H9 (cell line): Measurements from ENCODE around the gene FHIT. TPM values are rescaled to one million over a fixed set of nuclear protein-coding genes. Genes with fewer than 3 reads are reported as not detected.

Source experiments
- DNase-seq: peaks from one replicate; pipeline ENCODE4 v3.0.0-alpha.2; 2017
- H2AFZ ChIP-seq: one replicate; pipeline ENCODE4 v1.6.1; 2013; ENCODE audit warnings: mild to moderate bottlenecking, low read length, control low read depth, moderate library complexity
- H2AK5ac ChIP-seq: 2 replicates; pipeline ENCODE4 v1.6.1; 2013; ENCODE audit warnings: low read length, control low read depth, mixed read lengths; ENCODE audit not compliant: insufficient read length
- H2BK120ac ChIP-seq: one replicate; pipeline ENCODE4 v1.6.1; 2013; ENCODE audit warnings: low read depth, mild to moderate bottlenecking, low read length, control low read depth, inconsistent platforms; ENCODE audit not compliant: poor library complexity, severe bottlenecking
- H2BK12ac ChIP-seq: 2 replicates; pipeline ENCODE4 v1.6.1; 2013; ENCODE audit warnings: low read length, control low read depth, mixed read lengths, low read depth; ENCODE audit not compliant: insufficient read length
- H2BK15ac ChIP-seq: 2 replicates; pipeline ENCODE4 v1.6.1; 2013; ENCODE audit warnings: low read depth, low read length, control low read depth
- H2BK20ac ChIP-seq: one replicate; pipeline ENCODE4 v1.6.1; 2013; ENCODE audit warnings: low read depth, mild to moderate bottlenecking, low read length, control low read depth, inconsistent platforms; ENCODE audit not compliant: poor library complexity, severe bottlenecking
- H2BK5ac ChIP-seq: 2 replicates; pipeline ENCODE4 v1.6.1; 2013; ENCODE audit warnings: low read length, control low read depth, mixed read lengths; ENCODE audit not compliant: insufficient read length
- H3K14ac ChIP-seq: 2 replicates; pipeline ENCODE4 v1.6.1; 2013; ENCODE audit warnings: low read length, control low read depth; ENCODE audit not compliant: insufficient read depth
- H3K18ac ChIP-seq: 2 replicates; pipeline ENCODE4 v1.6.1; 2013; ENCODE audit warnings: low read depth, mild to moderate bottlenecking, mixed read lengths, low read length, control low read depth; ENCODE audit not compliant: insufficient read length
- H3K23ac ChIP-seq: 2 replicates; pipeline ENCODE4 v1.6.1; 2013; ENCODE audit warnings: low read length, control low read depth, mixed read lengths, low read depth; ENCODE audit not compliant: insufficient read length
- H3K23me2 ChIP-seq: 2 replicates; pipeline ENCODE4 v1.6.1; 2013; ENCODE audit warnings: low read depth, mild to moderate bottlenecking, mixed read lengths, low read length, control low read depth; ENCODE audit not compliant: insufficient read length, poor library complexity, severe bottlenecking
- H3K27ac ChIP-seq: 2 replicates; pipeline ENCODE4 v1.5.1; 2013; ENCODE audit warnings: low read length, control low read depth, mixed read lengths, low read depth; ENCODE audit not compliant: insufficient read length
- H3K27me3 ChIP-seq: 2 replicates; pipeline ENCODE4 v1.6.1; 2013; ENCODE audit warnings: low read length, control low read depth, inconsistent platforms; ENCODE audit not compliant: insufficient read depth
- H3K4ac ChIP-seq: 2 replicates; pipeline ENCODE4 v1.6.1; 2013; ENCODE audit warnings: low read depth, mild to moderate bottlenecking, control low read depth, inconsistent platforms, low read length, moderate library complexity
- H3K4me1 ChIP-seq: 2 replicates; pipeline ENCODE4 v1.6.1; 2013; ENCODE audit warnings: low read length, control low read depth, inconsistent platforms; ENCODE audit not compliant: insufficient read depth
- H3K4me2 ChIP-seq: 2 replicates; pipeline ENCODE4 v1.6.1; 2013; ENCODE audit warnings: low read length, control low read depth, mixed read lengths; ENCODE audit not compliant: insufficient read length, insufficient read depth
- H3K56ac ChIP-seq: 2 replicates; pipeline ENCODE4 v1.6.1; 2013; ENCODE audit warnings: low read depth, mild to moderate bottlenecking, mixed read lengths, low read length, control low read depth; ENCODE audit not compliant: insufficient read length
- H3K79me1 ChIP-seq: 2 replicates; pipeline ENCODE4 v1.6.1; 2013; ENCODE audit warnings: low read depth, mild to moderate bottlenecking, moderate library complexity, low read length, control low read depth, inconsistent platforms; ENCODE audit not compliant: insufficient read depth, poor library complexity, severe bottlenecking
- H3K79me2 ChIP-seq: 2 replicates; pipeline ENCODE4 v1.6.1; 2013; ENCODE audit warnings: low read length, control low read depth, inconsistent platforms; ENCODE audit not compliant: insufficient read depth
- H3K9ac ChIP-seq: 2 replicates; pipeline ENCODE4 v1.6.1; 2013; ENCODE audit warnings: low read length, control low read depth, mixed read lengths; ENCODE audit not compliant: insufficient read length; ENCODE audit errors: extremely low read depth
- H3K9me3 ChIP-seq: one replicate; pipeline ENCODE4 v1.6.1; 2013; ENCODE audit warnings: low read depth, low read length, inconsistent platforms; ENCODE audit not compliant: control insufficient read depth
- H3T11ph ChIP-seq: one replicate; pipeline ENCODE4 v1.6.1; 2013; ENCODE audit warnings: mild to moderate bottlenecking, low read length, control low read depth, inconsistent platforms
- H4K20me1 ChIP-seq: one replicate; pipeline ENCODE4 v1.6.1; 2013; ENCODE audit not compliant: control insufficient read depth, insufficient read length, insufficient read depth
- H4K5ac ChIP-seq: 2 replicates; pipeline ENCODE4 v1.6.1; 2013; ENCODE audit warnings: low read depth, mild to moderate bottlenecking, mixed read lengths, low read length, control low read depth; ENCODE audit not compliant: insufficient read length
- H4K8ac ChIP-seq: replicated peaks from 2 replicates; pipeline ENCODE4 v1.6.1; 2013; ENCODE audit warnings: low read length, control low read depth, mixed read lengths, low read depth; ENCODE audit not compliant: insufficient read length
- H4K91ac ChIP-seq: 2 replicates; pipeline ENCODE4 v1.6.1; 2013; ENCODE audit warnings: low read depth, mild to moderate bottlenecking, moderate library complexity, mixed read lengths, low read length, control low read depth; ENCODE audit not compliant: insufficient read length
- H3K27ac Mint-ChIP-seq, 3 experiments: 2 replicates in 2 of 3; 3 replicates in 1 of 3; pipeline ENCODE4 v1.8.0; 2020 to 2021; ENCODE audit warnings: mixed read lengths in 3 of 3, mild to moderate bottlenecking in 1 of 3, moderate library complexity in 1 of 3
- H3K27me3 Mint-ChIP-seq: 2 replicates; pipeline ENCODE4 v1.8.0; 2021; ENCODE audit warnings: low read depth, mild to moderate bottlenecking, moderate library complexity, mixed read lengths
- H3K36me3 Mint-ChIP-seq, 3 experiments: 2 replicates in 2 of 3; 3 replicates in 1 of 3; pipeline ENCODE4 v1.8.0; 2020 to 2021; ENCODE audit warnings: low read depth in 3 of 3, mixed read lengths in 3 of 3; ENCODE audit not compliant: insufficient read depth in 1 of 3
- H3K4me1 Mint-ChIP-seq, 2 experiments: 2 replicates each; pipeline ENCODE4 v1.8.0; 2020; ENCODE audit warnings: mixed read lengths in 2 of 2
- H3K4me3 Mint-ChIP-seq, 2 experiments: 2 replicates in 1 of 2; 3 replicates in 1 of 2; pipeline ENCODE4 v1.8.0; 2020 to 2021; ENCODE audit warnings: mild to moderate bottlenecking in 2 of 2, mixed read lengths in 2 of 2, moderate library complexity in 1 of 2
- H3K9me3 Mint-ChIP-seq, 2 experiments: 2 replicates in 1 of 2; 3 replicates in 1 of 2; pipeline ENCODE4 v1.8.0; 2020; ENCODE audit warnings: mild to moderate bottlenecking in 2 of 2, mixed read lengths in 2 of 2, moderate library complexity in 1 of 2
- WGBS: extraction: QIAGEN DNeasy Blood & Tissue Kit; methylation state at CpG from one replicate; pipeline ENCODE4 v1.1.7; 2013; ENCODE audit warnings: missing lambda C conversion rate, low lambda C conversion rate, mixed read lengths; ENCODE audit not compliant: insufficient read length; ENCODE audit errors: extremely low coverage; 5-methylcytosine and 5-hydroxymethylcytosine counted together
- total RNA-seq: library from RNA; stranded (reverse); gene quantifications from 2 replicates; pipeline ENCODE4 v1.2.1, GENCODE V29; 2021
- TF ChIP-seq, protein P1 (sequence below): fragments of 200-600 bp; sonication (generic); conservative IDR thresholded peaks from 3 replicates; pipeline ENCODE4 v1.8.0; 2021; ENCODE audit warnings: antibody characterized with exemption, mild to moderate bottlenecking

FHIT gene
- total RNA-seq, 1 experiment from 2014 or later = 3.0 TPM

DNA sequence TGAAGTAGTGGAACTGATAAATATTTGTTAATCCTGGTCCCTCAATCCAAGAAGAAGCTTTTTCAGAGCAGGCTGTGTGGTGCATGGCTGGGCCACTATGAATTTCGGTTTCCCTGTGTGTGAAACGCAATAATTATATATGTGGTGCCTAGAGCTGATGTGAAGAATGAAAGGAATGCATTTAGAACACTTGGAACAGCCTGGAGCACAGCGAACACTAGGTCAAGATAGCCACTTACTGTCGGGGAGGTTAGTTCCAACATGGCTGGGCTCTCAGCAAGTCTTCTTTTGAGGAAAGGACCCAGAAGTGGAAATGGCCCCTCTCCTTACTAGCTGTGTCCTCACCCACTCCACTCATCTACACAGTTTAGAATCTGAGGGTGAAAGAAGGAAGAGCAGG lies 245.7 kb downstream of the FHIT start:
- Histone ChIP-seq H3K9me3 (no peaks in the 10 kb centered on the region), H3K23ac (no peak overlapping the region), H3K23me2 (no peaks in the 10 kb centered on the region), H4K8ac (no peak overlapping the region), H3K9ac (no peak overlapping the region), H2AK5ac (no peak overlapping the region), H3K18ac (no peak overlapping the region), H2BK120ac (no peak overlapping the region), H4K20me1 (no peaks in the 10 kb centered on the region), H4K5ac (no peak overlapping the region), H2BK5ac (no peak overlapping the region), H3K27ac (no peak overlapping the region), H3K4me2 (no peak overlapping the region), H2BK20ac (no peak overlapping the region), H4K91ac (no peak overlapping the region), H3K14ac (no peak overlapping the region), H3K79me2 (no peaks in the 10 kb centered on the region), H3K4ac (no peak overlapping the region), H2BK15ac (no peak overlapping the region), H3T11ph (no peak overlapping the region), H3K79me1 (no peaks in the 10 kb centered on the region), H3K4me1 (no peaks in the 10 kb centered on the region), H3K56ac (no peak overlapping the region), H3K27me3 (no peaks in the 10 kb centered on the region), H2AFZ (no peak overlapping the region), H2BK12ac (no peak overlapping the region)
- H3K27ac Mint-ChIP-seq = no peak overlapping the region
- H3K4me3 Mint-ChIP-seq = no peak overlapping the region
- TF ChIP-seq, protein P1, sequence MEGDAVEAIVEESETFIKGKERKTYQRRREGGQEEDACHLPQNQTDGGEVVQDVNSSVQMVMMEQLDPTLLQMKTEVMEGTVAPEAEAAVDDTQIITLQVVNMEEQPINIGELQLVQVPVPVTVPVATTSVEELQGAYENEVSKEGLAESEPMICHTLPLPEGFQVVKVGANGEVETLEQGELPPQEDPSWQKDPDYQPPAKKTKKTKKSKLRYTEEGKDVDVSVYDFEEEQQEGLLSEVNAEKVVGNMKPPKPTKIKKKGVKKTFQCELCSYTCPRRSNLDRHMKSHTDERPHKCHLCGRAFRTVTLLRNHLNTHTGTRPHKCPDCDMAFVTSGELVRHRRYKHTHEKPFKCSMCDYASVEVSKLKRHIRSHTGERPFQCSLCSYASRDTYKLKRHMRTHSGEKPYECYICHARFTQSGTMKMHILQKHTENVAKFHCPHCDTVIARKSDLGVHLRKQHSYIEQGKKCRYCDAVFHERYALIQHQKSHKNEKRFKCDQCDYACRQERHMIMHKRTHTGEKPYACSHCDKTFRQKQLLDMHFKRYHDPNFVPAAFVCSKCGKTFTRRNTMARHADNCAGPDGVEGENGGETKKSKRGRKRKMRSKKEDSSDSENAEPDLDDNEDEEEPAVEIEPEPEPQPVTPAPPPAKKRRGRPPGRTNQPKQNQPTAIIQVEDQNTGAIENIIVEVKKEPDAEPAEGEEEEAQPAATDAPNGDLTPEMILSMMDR = no peak
- no peaks in the 10 kb centered on the region; the same call in 1 of the 2 replicates for H3K27me3 Mint-ChIP-seq
- no peaks in the 10 kb centered on the region; a peak in 1 of 5 replicates for H3K9me3 Mint-ChIP-seq
- H3K36me3 Mint-ChIP-seq = no peaks in the 10 kb centered on the region
- WGBS = no CpG with 5 or more reads among the region's 4 CpGs
- no peak for DNase-seq
- H3K4me1 Mint-ChIP-seq = peaks cover 11 to 15% of the 10 kb centered on the region in 2 experiments
